NB4 (cell line): Measurements from ENCODE around the gene ABLIM2.

Source experiments
- DNase-seq: peaks from one replicate; pipeline ENCODE4 v3.0.0; 2010; ENCODE audit warnings: low read depth
- H3K4me3 ChIP-seq: one replicate; pipeline ENCODE4 v1.5.1; 2011; ENCODE audit warnings: mild to moderate bottlenecking, low read depth, low read length, moderate library complexity
- CTCF ChIP-seq: IDR thresholded peaks from one replicate; pipeline ENCODE4 v1.5.1; 2012; ENCODE audit warnings: low read depth, low read length
- MAX ChIP-seq: IDR thresholded peaks from 2 replicates; pipeline ENCODE4 v1.6.1; 2011; ENCODE audit warnings: low read depth, low read length
- MYC ChIP-seq: IDR thresholded peaks from 2 replicates; pipeline ENCODE4 v1.6.1; 2011; ENCODE audit warnings: low read depth, low read length
- POLR2A ChIP-seq: IDR thresholded peaks from 2 replicates; pipeline ENCODE4 v1.6.1; 2011; ENCODE audit warnings: mild to moderate bottlenecking; ENCODE audit not compliant: insufficient read length; ENCODE audit errors: extremely low read depth

The ABLIM2 gene

GRCh38 chr4:8155660-8156421 is 2.8 kb downstream of the ABLIM2 start:
- no peak for TF ChIP-seq MYC
- no peak for TF ChIP-seq CTCF
- TF ChIP-seq MAX = no peak
- TF ChIP-seq POLR2A = no peak
- no peak for DNase-seq
- no peak overlapping the region for H3K4me3 ChIP-seq

- no peak for DNase-seq
- no peak overlapping the region for H3K4me3 ChIP-seq
- TF ChIP-seq POLR2A (no peak), MAX (no peak), MYC (no peak), CTCF (no peak)
Observed at GRCh38 chr4:8155048-8155447, 3.6 kb downstream of the ABLIM2 start.

GRCh38 chr4:8153441-8153840 is 5.2 kb downstream of the ABLIM2 start:
- TF ChIP-seq POLR2A = no peak
- no peak for TF ChIP-seq CTCF
- no peak for TF ChIP-seq MYC
- no peak for TF ChIP-seq MAX

GRCh38 chr4:8152865-8153257 is 5.8 kb downstream of the ABLIM2 start:
- DNase-seq = no peak
- no peak overlapping the region for H3K4me3 ChIP-seq
- TF ChIP-seq CTCF = no peak
- no peak for TF ChIP-seq MYC
- no peak for TF ChIP-seq MAX
- TF ChIP-seq POLR2A = no peak

More at GRCh38 chr4:8153441-8153840, 5.2 kb downstream of the ABLIM2 start:
- no peak overlapping the region for H3K4me3 ChIP-seq
- no peak for DNase-seq

GRCh38 chr4:8152090-8152864 is 6.3 kb downstream of the ABLIM2 start:
- no peak for DNase-seq
- TF ChIP-seq POLR2A = no peak
- TF ChIP-seq MAX = no peak
- TF ChIP-seq MYC = no peak
- TF ChIP-seq CTCF = no peak
- no peak overlapping the region for H3K4me3 ChIP-seq
